Ovary (tissue), 9 donors: ENCODE data around the gene CCDC83. TPM values are rescaled to one million over a fixed set of nuclear protein-coding genes. Genes with fewer than 3 reads are reported as not detected.

Experiments used
- DNase-seq, 5 donors: peaks; one replicate each; pipeline ENCODE4 v3.0.0-alpha.2; 2019 to 2020
- H3K27ac ChIP-seq, 2 donors: fragments of 200-600 bp; one replicate each; pipeline versions ENCODE4 v1.5.1 to v1.8.0; 2019 to 2022
- H3K27me3 ChIP-seq: fragments of 200-600 bp; one replicate; pipeline ENCODE4 v1.8.0; 2022
- H3K36me3 ChIP-seq: fragments of 200-600 bp; sonication (generic); one replicate; pipeline ENCODE4 v1.5.1; 2019
- H3K4me1 ChIP-seq: one replicate; pipeline ENCODE4 v1.8.1; 2013; ENCODE audit warnings: mild to moderate bottlenecking, moderate library complexity; ENCODE audit not compliant: insufficient read depth
- H3K4me3 ChIP-seq: fragments of 200-600 bp; sonication (generic); one replicate; pipeline ENCODE4 v1.5.1; 2017
- H3K9me3 ChIP-seq, 2 donors: fragments of 200-600 bp in 1 of 2; sonication (generic) in 1 of 2; one replicate each; pipeline versions ENCODE4 v1.5.1 to v1.8.1; 2013 to 2019; ENCODE audit warnings: mild to moderate bottlenecking in 1 of 2, moderate library complexity in 1 of 2
- EP300 ChIP-seq: sonication (generic); formaldehyde crosslinking; IDR thresholded peaks from one replicate; pipeline ENCODE4 v1.6.1; 2017; ENCODE audit warnings: antibody characterized with exemption
- POLR2A ChIP-seq: fragments of 450-650 bp; IDR thresholded peaks from one replicate; pipeline ENCODE4 v1.6.1; 2017; ENCODE audit warnings: antibody characterized with exemption, mild to moderate bottlenecking, moderate library complexity
- WGBS, 3 donors: extraction: QIAGEN DNeasy Blood & Tissue Kit in 1 of 3; methylation state at CpG; one replicate each; pipeline versions ENCODE4 v1.1.5 to v1.1.7; 2013 to 2017; 5-methylcytosine and 5-hydroxymethylcytosine counted together
- intact Hi-C, 4 donors: fragments of 100-400 bp; cut with DNase I; formaldehyde crosslinking; loops; one replicate each; pipeline versions ENCODE4 v1.11.0 to v1.15.1; 2022 to 2023
- polyA plus RNA-seq, 2 donors: library from polyadenylated mRNA; stranded (reverse); fragments of 200-250 nt in 1 of 2; fragments of 350-450 nt in 1 of 2; fragmentation: Illumina TruSeq in 1 of 2; extraction: RNeasy Lipid Tissue Mini Kit (QIAGEN cat#74804) in 1 of 2; gene quantifications; one replicate each; pipeline ENCODE4 v1.2.3, GENCODE V29; 2013 to 2014
- total RNA-seq, 7 donors: library from RNA; depleted of rRNA in 2 of 7; stranded (reverse); fragments of >200 nt in 2 of 7; fragmentation: NEBNext Ultra II Directional in 3 of 7; extraction: Animal tissue kit (Norgen Biotek cat#: 25700) in 3 of 7; gene quantifications; one replicate each; pipeline versions ENCODE4 v1.1.0 to v1.2.4, GENCODE V29; 2016 to 2023
- TF ChIP-seq, protein P1 (sequence below), 3 donors: fragments of 450-650 bp in 2 of 3; fragments of 200-600 bp in 1 of 3; IDR thresholded peaks; one replicate each; pipeline versions ENCODE4 v1.5.1 to v1.8.0; 2016 to 2022; ENCODE audit warnings: antibody characterized with exemption in 3 of 3, mild to moderate bottlenecking in 1 of 3
- donor health status: DM: no; HTN: no; CAD: no; lungs with moderate emphysema.
- donor health status: DM: no; HTN: no; CAD: no.
- donor health status: Bipolar disorder and iron deficiency.
- donor health status: DM: yes; HTN: yes; CAD: no.
- donor health status: DM: no; HTN: no; CAD: no.
- donor health status: DM: yes; HTN: yes; CAD: no.

Gene CCDC83
- total and polyA plus RNA-seq, 9 donors, result not detected

DNA sequence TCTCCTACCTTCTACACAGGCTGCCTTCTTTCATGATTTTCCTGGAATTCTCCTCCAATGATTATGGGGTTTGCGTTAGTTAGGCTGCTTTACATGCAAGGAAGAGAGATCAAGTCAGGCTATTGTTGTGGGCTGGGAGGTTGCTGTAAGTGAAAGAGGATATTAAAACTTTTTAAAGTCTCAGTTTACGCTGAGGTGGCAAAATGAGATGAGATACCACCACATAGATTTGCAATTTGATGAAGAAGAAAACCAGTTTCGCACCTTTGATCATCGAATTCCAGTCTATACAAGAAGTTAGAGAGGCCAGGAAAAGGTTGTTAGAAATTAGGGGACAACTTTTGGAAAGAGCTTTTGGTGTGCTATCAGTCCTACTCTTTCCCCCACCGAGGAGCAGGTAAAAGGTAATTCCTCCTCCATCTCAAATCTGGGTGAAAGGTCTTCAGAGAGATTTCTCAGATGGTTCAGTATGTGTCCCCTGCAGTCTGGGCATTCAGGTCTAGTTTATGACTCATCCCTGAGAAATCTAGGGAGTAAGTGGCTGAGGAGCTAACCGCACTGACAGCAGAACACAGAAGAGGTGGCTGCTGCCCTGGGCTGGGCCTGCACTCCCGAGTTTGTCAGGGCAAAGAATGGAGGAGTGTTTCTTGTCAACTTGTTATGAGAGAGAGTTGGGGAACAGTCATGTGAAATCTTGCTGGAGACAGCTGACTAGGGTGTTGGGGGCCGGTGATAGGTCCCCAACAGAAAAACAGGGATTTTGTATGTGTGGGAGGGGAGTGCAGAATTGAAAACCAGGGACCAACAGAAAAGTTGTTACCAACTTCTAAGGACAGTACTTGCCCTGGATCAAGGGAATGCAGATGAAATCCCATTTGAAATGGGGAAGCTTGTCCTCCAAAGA lies 34.7 kb downstream of the CCDC83 start:
- intact Hi-C loops, result no loop called here
- DNase-seq, result no peak
- TF ChIP-seq POLR2A (no peak), EP300 (no peak)
- TF ChIP-seq, protein P1, sequence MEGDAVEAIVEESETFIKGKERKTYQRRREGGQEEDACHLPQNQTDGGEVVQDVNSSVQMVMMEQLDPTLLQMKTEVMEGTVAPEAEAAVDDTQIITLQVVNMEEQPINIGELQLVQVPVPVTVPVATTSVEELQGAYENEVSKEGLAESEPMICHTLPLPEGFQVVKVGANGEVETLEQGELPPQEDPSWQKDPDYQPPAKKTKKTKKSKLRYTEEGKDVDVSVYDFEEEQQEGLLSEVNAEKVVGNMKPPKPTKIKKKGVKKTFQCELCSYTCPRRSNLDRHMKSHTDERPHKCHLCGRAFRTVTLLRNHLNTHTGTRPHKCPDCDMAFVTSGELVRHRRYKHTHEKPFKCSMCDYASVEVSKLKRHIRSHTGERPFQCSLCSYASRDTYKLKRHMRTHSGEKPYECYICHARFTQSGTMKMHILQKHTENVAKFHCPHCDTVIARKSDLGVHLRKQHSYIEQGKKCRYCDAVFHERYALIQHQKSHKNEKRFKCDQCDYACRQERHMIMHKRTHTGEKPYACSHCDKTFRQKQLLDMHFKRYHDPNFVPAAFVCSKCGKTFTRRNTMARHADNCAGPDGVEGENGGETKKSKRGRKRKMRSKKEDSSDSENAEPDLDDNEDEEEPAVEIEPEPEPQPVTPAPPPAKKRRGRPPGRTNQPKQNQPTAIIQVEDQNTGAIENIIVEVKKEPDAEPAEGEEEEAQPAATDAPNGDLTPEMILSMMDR (IDR thresholded peaks at IDR 0.05), result no peak
- no peak overlapping the region for H3K27ac ChIP-seq
- H3K4me1 ChIP-seq, result no peaks in the 10 kb centered on the region
- H3K4me3 ChIP-seq, result no peak overlapping the region
- WGBS, 3 donors, result 75 to 77% (median 76%) methylated on average over 8 of the region's 8 CpGs
- no peaks in the 10 kb centered on the region for H3K36me3 ChIP-seq
- no peaks in the 10 kb centered on the region for H3K27me3 ChIP-seq
- no peaks in the 10 kb centered on the region for H3K9me3 ChIP-seq

DNA sequence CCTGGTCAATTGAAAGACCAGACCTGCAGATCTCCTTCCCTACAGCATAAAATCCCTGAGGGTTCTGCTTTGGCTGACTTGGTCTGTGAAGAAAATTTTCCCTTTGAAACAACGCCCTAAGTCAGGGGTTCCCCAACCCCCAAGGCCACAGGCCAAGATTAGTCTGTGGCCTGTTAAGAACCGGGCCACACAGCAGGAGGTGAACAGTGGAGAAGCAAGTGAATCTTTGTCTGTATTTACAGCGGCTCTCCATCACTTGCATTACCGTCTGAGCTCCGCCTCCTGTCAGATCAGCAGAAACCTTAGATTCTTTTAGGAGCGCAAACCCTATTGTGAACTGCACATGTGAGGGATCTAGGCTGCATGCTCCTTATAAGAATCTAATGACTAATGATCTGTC lies 38.2 kb downstream of the CCDC83 start:
- TF ChIP-seq, protein P1 (IDR thresholded peaks at IDR 0.05), result no peak
- TF ChIP-seq EP300, result no peak
- TF ChIP-seq POLR2A, result no peak
- Histone ChIP-seq H3K9me3 (no peaks in the 10 kb centered on the region), H3K4me3 (no peak overlapping the region), H3K27ac (no peak overlapping the region), H3K4me1 (no peaks in the 10 kb centered on the region), H3K36me3 (no peaks in the 10 kb centered on the region), H3K27me3 (no peaks in the 10 kb centered on the region)
- no peak for DNase-seq
- intact Hi-C loops, result no loop called here
- WGBS, 3 donors, result 66 to 77% (median 73%) methylated on average over 6 of the region's 6 CpGs

DNA sequence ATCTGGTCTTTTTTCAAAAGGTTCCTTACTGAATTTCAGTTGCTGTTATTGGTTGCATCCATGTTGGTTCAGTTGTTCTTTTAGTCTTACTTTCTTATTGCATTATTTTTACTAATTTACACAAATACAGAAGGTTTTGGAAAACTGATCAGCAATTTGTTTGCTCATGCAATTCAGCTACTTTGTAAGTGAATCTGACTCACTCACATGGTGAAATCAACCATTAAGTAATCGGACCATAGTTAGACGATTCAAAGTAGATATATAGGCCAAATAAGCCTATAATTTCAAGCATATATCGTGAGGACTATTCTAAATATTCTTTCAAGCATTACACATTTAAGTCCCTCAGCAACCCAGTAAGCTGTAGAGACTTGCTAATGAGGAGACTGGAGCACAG lies 41.7 kb downstream of the CCDC83 start:
- Histone ChIP-seq H3K27me3 (no peaks in the 10 kb centered on the region), H3K9me3 (no peaks in the 10 kb centered on the region), H3K4me1 (no peaks in the 10 kb centered on the region), H3K4me3 (no peak overlapping the region), H3K36me3 (no peaks in the 10 kb centered on the region), H3K27ac (no peak overlapping the region)
- no peak for DNase-seq
- intact Hi-C loops, result no loop called here
- whole genome bisulfite sequencing, 3 donors, result 94 to 96% (median 96%) methylated on average over 3 of the region's 3 CpGs
- no peak for TF ChIP-seq POLR2A
- TF ChIP-seq, protein P1 (IDR thresholded peaks at IDR 0.05), result no peak
- TF ChIP-seq EP300, result no peak

DNA sequence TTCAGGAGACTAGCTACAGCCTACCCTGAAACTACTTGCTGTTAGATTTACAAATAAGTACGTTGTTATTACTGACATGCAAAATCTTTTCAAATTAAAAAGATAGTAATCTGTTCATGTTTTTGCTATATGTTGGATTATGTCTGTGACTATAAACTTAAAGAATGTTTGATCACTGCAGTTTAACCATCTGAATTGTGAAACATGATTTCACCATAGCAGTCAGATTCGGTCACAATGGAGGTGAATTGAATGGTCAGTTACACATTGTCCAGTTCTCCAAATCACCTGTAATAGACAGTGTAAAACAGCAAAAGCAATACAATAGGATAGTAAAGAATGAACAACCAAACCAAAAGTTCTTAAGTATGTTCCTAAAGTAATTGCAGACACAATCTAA lies 43.3 kb downstream of the CCDC83 start:
- WGBS, 3 donors, result 66 to 92% (median 69%) methylated on average over 2 of the region's 2 CpGs
- Histone ChIP-seq H3K9me3 (no peaks in the 10 kb centered on the region), H3K4me1 (no peaks in the 10 kb centered on the region), H3K27ac (no peak overlapping the region), H3K36me3 (no peaks in the 10 kb centered on the region), H3K4me3 (no peak overlapping the region), H3K27me3 (no peaks in the 10 kb centered on the region)
- intact Hi-C loops, result no loop called here
- TF ChIP-seq, protein P1 (IDR thresholded peaks at IDR 0.05), result no peak
- no peak for TF ChIP-seq EP300
- no peak for TF ChIP-seq POLR2A
- no peak for DNase-seq
